Heart right ventricle (tissue), 16 donors: ENCODE data around the gene OR12D1. TPM values are rescaled to one million over a fixed set of nuclear protein-coding genes. Genes with fewer than 3 reads are reported as not detected.
"Not testable (repeated sequence)": the region's sequence is repeated elsewhere in the genome, so short reads cannot be mapped to it uniquely, and the experiment has no call there.

Experiments used
- ATAC-seq, 8 donors: fragments of 200-7000 bp; cut with Tn5 transposase; one replicate each; pipeline ENCODE4 v1.9.1; 2020; ENCODE audit warnings: mild to moderate bottlenecking in 8 of 8, moderate library complexity in 8 of 8, moderate number of reproducible peaks in 1 of 8
- DNase-seq, 2 donors: peaks; one replicate each; pipeline ENCODE4 v3.0.0-alpha.2; 2020
- H3K27ac ChIP-seq, 10 donors: fragments of 200-600 bp; sonication (generic) in 2 of 10; one replicate each; pipeline versions ENCODE4 v1.5.0 to v1.8.0; 2020 to 2022; ENCODE audit warnings: mild to moderate bottlenecking in 3 of 10
- H3K27me3 ChIP-seq, 7 donors: fragments of 200-600 bp; one replicate each; pipeline ENCODE4 v1.8.0; 2021 to 2022; ENCODE audit warnings: mild to moderate bottlenecking in 2 of 7
- H3K36me3 ChIP-seq, 9 donors: fragments of 200-600 bp; sonication (generic) in 1 of 9; one replicate each; pipeline versions ENCODE4 v1.5.0 to v1.8.0; 2020 to 2022; ENCODE audit warnings: mild to moderate bottlenecking in 2 of 9
- H3K4me1 ChIP-seq, 9 donors: fragments of 200-600 bp; sonication (generic) in 1 of 9; one replicate each; pipeline versions ENCODE4 v1.5.0 to v1.8.0; 2020 to 2022; ENCODE audit warnings: mild to moderate bottlenecking in 4 of 9
- H3K4me3 ChIP-seq, 10 donors: fragments of 200-600 bp; sonication (generic) in 2 of 10; one replicate each; pipeline versions ENCODE4 v1.5.0 to v1.8.0; 2020 to 2022; ENCODE audit warnings: mild to moderate bottlenecking in 7 of 10, moderate library complexity in 2 of 10
- H3K9me3 ChIP-seq, 11 donors: fragments of 200-600 bp in 10 of 11; sonication (generic) in 2 of 11; one replicate each; pipeline versions ENCODE4 v1.5.0 to v1.8.0; 2013 to 2022; ENCODE audit warnings: mild to moderate bottlenecking in 2 of 11, control low read depth in 1 of 11, moderate library complexity in 1 of 11
- WGBS, 2 donors: extraction: QIAGEN DNeasy Blood & Tissue Kit; methylation state at CpG; one replicate each; pipeline ENCODE4 v1.1.7; 2013; ENCODE audit warnings: inconsistent platforms in 1 of 2; 5-methylcytosine and 5-hydroxymethylcytosine counted together
- intact Hi-C, 10 donors: fragments of 100-400 bp; cut with DNase I; formaldehyde crosslinking; loops; one replicate each; pipeline versions ENCODE4 v1.11.1 to v1.14.2; 2022
- polyA plus RNA-seq, 2 donors: library from polyadenylated mRNA; stranded (reverse); fragments of 200-250 nt; gene quantifications; one replicate each; pipeline ENCODE4 v1.2.3, GENCODE V29; 2013
- total RNA-seq, 10 donors: library from RNA; stranded (reverse); fragmentation: NEBNext Ultra II Directional in 3 of 10; extraction: Animal tissue kit (Norgen Biotek cat#: 25700) in 3 of 10; gene quantifications; one replicate each; pipeline versions ENCODE4 v1.2.1 to v1.2.4, GENCODE V29; 2021 to 2023
- TF ChIP-seq, protein P1 (sequence below), 9 donors: fragments of 200-600 bp; sonication (generic) in 2 of 9; IDR thresholded peaks; one replicate each; pipeline versions ENCODE4 v1.5.0 to v1.8.0; 2021 to 2022; ENCODE audit warnings: antibody characterized with exemption in 9 of 9, mild to moderate bottlenecking in 5 of 9, moderate library complexity in 1 of 9
- donor health status: Arrhythmogenic right ventricular cardiomyopathy.
- donor health status: ischemic (EF 13 %, LVEDD 7.1; RV severe dilation, severe dysfunction).
- donor health status: healthy with polysubstance abuse.
- donor health status: DM: no; HTN: yes; CAD: no.
- donor health status: DM: no; HTN: no; CAD: no.
- donor health status: ischemic (EF 25% LVEDD 6.9; RV normal size, moderate dysfunction).
- donor health status: ischemic (EF 25% LVEDD 5.7; RV mildly dilated, moderate dysfunction).
- donor health status: healthy.
- donor health status: DM: yes; HTN: yes; CAD: no.
- donor health status: Ischemic cardiomyopathy.
- donor health status: ischemic (EF 35%, LVEDD 5.7; RV mildly dilated, moderate dysfunction).
- donor health status: nonischemic (EF 11% LVEDD 7.7; RV severe dilation, severe dysfunction).
- donor health status: DM: yes; HTN: yes; CAD: no.
- donor health status: PGD.
- donor health status: ischemic (EF 29% LVEDD 5.4; RV normal size, mild dysfunction).
- donor health status: nonischemic (EF 23%, LVEDD 6.1; RV moderate dilation, normal function).

OR12D1 gene
- total and polyA plus RNA-seq, 12 donors: not detected

- Histone ChIP-seq H3K27ac (no peak overlapping the region), H3K36me3 (no peaks in the 10 kb centered on the region), H3K27me3 (peaks cover 0 to 8% (median 0%) of the 10 kb centered on the region in 7 donors), H3K4me1 (no peaks in the 10 kb centered on the region), H3K9me3 (no peaks in the 10 kb centered on the region), H3K4me3 (no peak overlapping the region)
- 78 to 92% methylated on average over 3 of the region's 3 CpGs for WGBS, 2 donors
- ATAC-seq: no peak
- intact Hi-C loops: no loop called here
- no peak for DNase-seq
- TF ChIP-seq, protein P1, sequence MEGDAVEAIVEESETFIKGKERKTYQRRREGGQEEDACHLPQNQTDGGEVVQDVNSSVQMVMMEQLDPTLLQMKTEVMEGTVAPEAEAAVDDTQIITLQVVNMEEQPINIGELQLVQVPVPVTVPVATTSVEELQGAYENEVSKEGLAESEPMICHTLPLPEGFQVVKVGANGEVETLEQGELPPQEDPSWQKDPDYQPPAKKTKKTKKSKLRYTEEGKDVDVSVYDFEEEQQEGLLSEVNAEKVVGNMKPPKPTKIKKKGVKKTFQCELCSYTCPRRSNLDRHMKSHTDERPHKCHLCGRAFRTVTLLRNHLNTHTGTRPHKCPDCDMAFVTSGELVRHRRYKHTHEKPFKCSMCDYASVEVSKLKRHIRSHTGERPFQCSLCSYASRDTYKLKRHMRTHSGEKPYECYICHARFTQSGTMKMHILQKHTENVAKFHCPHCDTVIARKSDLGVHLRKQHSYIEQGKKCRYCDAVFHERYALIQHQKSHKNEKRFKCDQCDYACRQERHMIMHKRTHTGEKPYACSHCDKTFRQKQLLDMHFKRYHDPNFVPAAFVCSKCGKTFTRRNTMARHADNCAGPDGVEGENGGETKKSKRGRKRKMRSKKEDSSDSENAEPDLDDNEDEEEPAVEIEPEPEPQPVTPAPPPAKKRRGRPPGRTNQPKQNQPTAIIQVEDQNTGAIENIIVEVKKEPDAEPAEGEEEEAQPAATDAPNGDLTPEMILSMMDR (IDR thresholded peaks at IDR 0.05): no peak
These were observed 11.9 kb downstream of the OR12D1 start for GRCh38 chr6:29426654-29427053.

- H3K4me3 ChIP-seq, H3K4me1 ChIP-seq, ATAC-seq, intact Hi-C loops, DNase-seq, H3K27me3 ChIP-seq, H3K27ac ChIP-seq, H3K9me3 ChIP-seq, H3K36me3 ChIP-seq: not testable (repeated sequence)
- WGBS, 2 donors: 66 to 67% methylated on average over 18 of the region's 18 CpGs
These were observed 22.0 kb downstream of the OR12D1 start for GRCh38 chr6:29436730-29437129.

GRCh38 chr6:29439006-29439405 lies 24.3 kb downstream of the OR12D1 start, which contains the start of gene OR10C1:
Gene OR10C1, plus strand, starts transcription at chr6:29439306. Its CDS starts 710 bp downstream, at chr6:29440016.
- TF ChIP-seq, protein P1 (IDR thresholded peaks at IDR 0.05): no peak
- H3K36me3 ChIP-seq: no peaks in the 10 kb centered on the region
- intact Hi-C loops: no loop called here
- no peak within 1 kb of the TSS for H3K4me3 ChIP-seq
- no peaks in the 10 kb centered on the region for H3K4me1 ChIP-seq
- ATAC-seq: no peak
- no peaks in the 10 kb centered on the region for H3K9me3 ChIP-seq
- no peak for DNase-seq
- no peak within 1 kb of the TSS for H3K27ac ChIP-seq
- H3K27me3 ChIP-seq: peaks cover 0 to 9% (median 0%) of the 10 kb centered on the region in 7 donors

- intact Hi-C loops: no loop called here
- TF ChIP-seq, protein P1 (IDR thresholded peaks at IDR 0.05): no peak
- H3K36me3 ChIP-seq: no peaks in the 10 kb centered on the region
- no peaks in the 10 kb centered on the region for H3K4me1 ChIP-seq
- peaks cover 0 to 15% (median 0%) of the 10 kb centered on the region in 7 donors for H3K27me3 ChIP-seq
- ATAC-seq (no peak), DNase-seq (no peak)
- 83 to 91% methylated on average over 1 of the region's 1 CpG for WGBS, 2 donors
- H3K4me3 ChIP-seq: no peak overlapping the region
- H3K9me3 ChIP-seq: no peaks in the 10 kb centered on the region
- H3K27ac ChIP-seq: no peak overlapping the region
These were observed 28.0 kb downstream of the OR12D1 start for GRCh38 chr6:29442719-29443118.

DNA sequence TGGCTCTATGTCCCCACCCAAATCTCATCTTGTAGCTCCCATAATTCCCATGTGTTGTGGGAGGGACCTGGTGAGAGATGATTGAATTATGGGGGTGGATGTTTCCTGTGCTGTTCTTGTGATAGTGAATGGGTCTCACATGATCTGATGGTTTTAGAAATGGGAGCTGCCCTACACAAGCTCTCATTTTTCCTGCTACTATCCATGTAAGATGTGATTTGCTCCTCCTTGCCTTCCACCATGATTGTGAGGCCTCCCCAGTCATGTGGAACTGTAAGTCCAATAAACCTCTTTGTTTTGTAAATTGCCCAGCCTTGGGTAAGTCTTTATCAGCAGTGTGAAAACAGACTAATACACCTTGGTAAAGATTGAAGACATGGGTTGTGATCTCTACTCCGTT lies 29.3 kb downstream of the OR12D1 start:
- H3K36me3 ChIP-seq, H3K4me1 ChIP-seq, intact Hi-C loops, H3K9me3 ChIP-seq, ATAC-seq, H3K4me3 ChIP-seq, DNase-seq, H3K27ac ChIP-seq: not testable (repeated sequence)
- peaks cover 0 to 24% (median 0%) of the 10 kb centered on the region in 7 donors for H3K27me3 ChIP-seq
- 66 to 78% methylated on average over 1 of the region's 1 CpG for WGBS, 2 donors
